ENCODE results near the gene ST7. TPM values are rescaled to one million over a fixed set of nuclear protein-coding genes. Genes with fewer than 3 reads are reported as not detected.

The ST7 gene
- total and polyA plus RNA-seq, 2 of the 13 experiments (the other 11 are each of a cell fraction or from before 2014, with no cell fraction given): 17.3 to 23.5 TPM

GRCh38 chr7:117124591-117125220, 171.4 kb downstream of the ST7 start (continued):
- TF ChIP-seq ZNF512B (CRISPR knock-in tag; IDR thresholded peaks at IDR 0.05; ENCODE audit: borderline replicate concordance) (no peak), ZNF687 (CRISPR knock-in tag; IDR thresholded peaks at IDR 0.05) (no peak), HIC2 (CRISPR knock-in tag; IDR thresholded peaks at IDR 0.05; ENCODE audit: low read depth) (no peak), ZFY (CRISPR knock-in tag; IDR thresholded peaks at IDR 0.05) (no peak), E2F1 (CRISPR knock-in tag; IDR thresholded peaks at IDR 0.05) (no peak), ZNF75D (CRISPR knock-in tag; IDR thresholded peaks at IDR 0.05; ENCODE audit: borderline replicate concordance) (no peak), TFAP4 (IDR thresholded peaks at IDR 0.05; ENCODE audit: borderline replicate concordance, low read depth) (no peak), MED8 (CRISPR knock-in tag; IDR thresholded peaks at IDR 0.05; ENCODE audit: insufficient replicate concordance) (no peak), THAP11 (CRISPR knock-in tag; IDR thresholded peaks at IDR 0.05) (0 out of 2 replicates have a peak, but pooled peaks have one; percentile 18), MZF1 (CRISPR knock-in tag; IDR thresholded peaks at IDR 0.05; ENCODE audit: borderline replicate concordance) (no peak), IKZF5 (CRISPR knock-in tag; IDR thresholded peaks at IDR 0.05) (no peak), ARID3A (IDR thresholded peaks at IDR 0.05; ENCODE audit: low read depth, low read length) (peak; percentile 87), ZNF772 (CRISPR knock-in tag; IDR thresholded peaks at IDR 0.05) (no peak)
